GM19455 (cell line): ENCODE results near the gene LRMDA.

ENCODE experiments used
- ATAC-seq: cut with Tn5 transposase; IDR thresholded peaks from one replicate; pipeline ENCODE4 v1.9.1; 2021; ENCODE audit not compliant: unreplicated experiment

The LRMDA gene

DNA sequence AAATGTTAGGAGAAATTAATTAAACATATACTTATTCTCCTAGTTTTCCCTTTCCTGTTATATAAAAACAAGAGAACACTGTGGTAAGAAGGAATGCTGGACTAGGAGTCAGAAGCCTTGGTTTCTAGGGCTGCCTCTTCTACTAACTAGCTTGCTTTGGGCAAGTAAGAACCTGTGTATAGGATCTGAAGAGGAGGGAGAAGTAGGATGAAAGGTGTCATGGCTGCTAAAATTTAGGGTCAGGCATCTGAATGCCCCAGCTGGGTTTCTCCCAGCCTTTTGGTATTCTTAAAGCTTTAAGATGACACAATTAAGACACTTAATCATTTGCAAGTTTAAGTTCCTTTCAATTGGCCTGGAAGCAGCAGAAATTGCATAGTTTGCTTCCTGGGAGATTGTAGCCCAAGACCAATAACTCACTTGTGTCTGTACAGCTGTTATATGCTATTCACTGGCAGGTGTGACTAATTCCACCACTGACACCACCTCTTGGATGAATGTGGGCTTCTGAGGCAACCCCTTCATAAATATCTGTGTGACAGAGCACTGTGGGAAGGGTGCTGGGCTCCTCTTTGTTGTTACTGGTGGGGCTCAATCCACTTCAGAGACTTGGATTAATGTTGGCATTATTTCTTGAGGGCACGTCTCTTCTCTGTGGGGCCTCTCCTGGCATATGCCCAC is 137.2 kb downstream of the LRMDA start:
- no peak for ATAC-seq

DNA sequence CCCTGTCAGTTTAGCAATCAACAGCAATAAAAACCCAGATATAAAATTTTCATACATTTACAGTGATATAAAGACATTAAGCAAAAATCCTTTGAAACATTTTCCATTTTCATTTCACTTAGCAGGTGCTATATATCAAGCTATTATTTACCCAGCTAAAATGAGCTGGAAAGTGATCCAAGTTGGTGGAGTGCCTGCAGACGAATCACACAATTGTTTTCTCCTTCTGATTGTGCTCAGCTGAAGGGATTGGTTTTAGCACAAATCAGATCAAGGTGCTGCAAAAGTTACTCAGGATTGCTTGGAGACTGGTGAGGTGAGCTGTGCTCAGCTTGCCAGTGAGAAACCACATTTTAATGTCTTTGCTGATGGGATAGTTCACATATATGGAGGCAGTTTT is 138.1 kb downstream of the LRMDA start:
- ATAC-seq, result no peak

GRCh38 chr10:75572478-75572877 is 141.1 kb downstream of the LRMDA start:
- ATAC-seq, result no peak

- no peak for ATAC-seq
These were observed 144.5 kb downstream of the LRMDA start for GRCh38 chr10:75575940-75576339.

DNA sequence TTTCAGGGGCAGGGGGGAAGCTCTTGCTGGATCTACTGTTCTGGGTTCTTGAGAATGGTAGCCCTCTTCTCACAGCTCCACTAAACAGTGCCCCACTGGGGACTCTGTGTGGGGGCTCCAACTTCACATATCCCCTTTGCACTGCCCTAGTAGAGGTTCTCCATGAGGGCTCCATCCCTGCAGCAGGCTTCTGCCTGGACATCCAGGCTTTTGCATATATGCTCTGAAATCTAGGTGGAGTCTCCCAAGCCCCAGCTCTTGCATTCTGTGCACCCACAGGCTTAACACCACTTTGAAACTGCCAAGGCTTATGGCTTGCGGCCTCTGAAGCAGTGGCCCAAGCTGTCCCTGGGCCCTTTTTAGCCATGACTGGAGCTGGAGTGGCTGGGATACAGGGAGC is 150.7 kb downstream of the LRMDA start:
- ATAC-seq, result no peak

GRCh38 chr10:75585294-75585693 is 153.9 kb downstream of the LRMDA start:
- ATAC-seq, result no peak

DNA sequence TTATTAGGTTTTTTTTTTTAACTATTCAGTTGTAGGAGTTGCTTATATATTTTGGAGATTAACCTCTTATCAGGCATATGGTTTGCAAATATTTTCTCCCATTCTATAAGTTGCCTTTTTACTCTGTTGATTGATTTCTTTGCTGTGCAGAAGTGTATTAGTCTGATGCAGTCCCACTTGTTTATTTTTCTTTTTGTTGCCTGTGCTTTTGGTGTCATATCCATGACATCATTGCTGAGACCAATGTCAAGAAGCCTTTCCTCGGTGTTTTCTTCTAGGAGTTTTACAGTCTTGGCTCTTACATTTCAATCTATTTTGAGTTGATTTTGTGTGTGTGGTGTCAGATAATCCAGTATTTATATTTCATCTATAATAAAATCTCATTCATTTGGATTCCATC is 155.4 kb downstream of the LRMDA start:
- no peak for ATAC-seq

DNA sequence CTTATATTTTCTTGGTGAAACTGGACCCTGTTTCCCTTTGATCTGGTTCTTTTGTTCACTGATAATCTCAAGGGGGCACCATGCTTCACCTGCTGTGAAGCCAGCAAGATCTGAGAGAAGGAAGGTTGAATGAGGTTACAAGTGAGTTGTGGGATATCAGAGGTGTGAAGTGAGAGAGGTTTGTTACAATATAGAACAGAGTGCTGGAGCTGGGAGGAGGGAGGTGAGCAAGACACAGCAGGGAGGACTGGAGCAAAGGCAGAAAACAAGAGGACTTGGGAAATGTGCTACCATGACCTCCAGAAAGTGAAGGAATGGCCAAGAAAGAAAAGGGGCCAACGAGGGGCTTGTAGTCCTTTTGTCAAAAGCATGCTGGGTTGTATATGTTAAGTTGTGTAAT is 156.6 kb downstream of the LRMDA start:
- no peak for ATAC-seq

DNA sequence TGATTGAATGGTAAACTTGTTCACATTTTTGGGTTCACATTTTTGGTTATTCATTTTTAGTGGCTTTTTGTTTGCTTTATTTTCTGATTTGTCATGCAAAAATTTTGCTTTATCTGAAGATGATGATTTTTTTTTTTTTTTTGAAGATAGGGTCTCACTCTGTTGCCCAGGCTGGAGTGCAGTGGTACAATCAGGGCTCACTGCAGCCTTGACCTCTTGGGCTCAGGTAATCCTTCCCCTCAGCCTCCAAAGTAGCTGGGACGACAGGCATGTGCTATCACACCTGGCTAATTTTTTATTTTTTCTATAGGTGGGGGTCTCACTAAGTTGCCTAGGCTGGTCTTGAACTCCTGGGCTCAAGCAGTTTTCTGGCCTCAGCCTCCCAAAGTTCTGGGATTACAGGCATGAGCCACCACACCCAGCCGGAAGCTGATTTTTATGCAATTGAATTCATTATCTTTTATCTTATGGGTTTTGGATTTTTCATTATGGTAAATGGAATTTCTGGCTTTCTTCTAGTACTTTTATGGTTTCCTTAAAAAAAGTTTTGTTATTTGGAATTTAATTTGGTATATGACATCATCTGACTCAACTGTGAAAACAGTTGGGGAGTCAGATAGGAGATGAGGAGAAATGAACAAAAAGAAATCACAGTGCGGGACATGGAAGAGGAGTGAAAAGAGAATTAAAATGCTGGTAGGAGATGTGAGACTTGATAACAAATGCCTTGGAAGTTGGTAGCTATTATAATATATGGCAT is 158.7 kb downstream of the LRMDA start:
- no peak for ATAC-seq

- no peak for ATAC-seq
These were observed 160.8 kb downstream of the LRMDA start for GRCh38 chr10:75592151-75592787.

GRCh38 chr10:75592791-75593643 is 161.6 kb downstream of the LRMDA start:
- ATAC-seq, result no peak

GRCh38 chr10:75593692-75594556 is 162.5 kb downstream of the LRMDA start:
- ATAC-seq, result no peak

GRCh38 chr10:75596930-75597620 is 165.7 kb downstream of the LRMDA start:
- no peak for ATAC-seq

- no peak for ATAC-seq
These were observed 166.5 kb downstream of the LRMDA start for GRCh38 chr10:75597773-75598440.

- no peak for ATAC-seq
These were observed 167.6 kb downstream of the LRMDA start for GRCh38 chr10:75598998-75599397.

GRCh38 chr10:75599875-75600648 is 168.6 kb downstream of the LRMDA start:
- ATAC-seq, result no peak

GRCh38 chr10:75600833-75601232 is 169.4 kb downstream of the LRMDA start:
- ATAC-seq, result no peak

DNA sequence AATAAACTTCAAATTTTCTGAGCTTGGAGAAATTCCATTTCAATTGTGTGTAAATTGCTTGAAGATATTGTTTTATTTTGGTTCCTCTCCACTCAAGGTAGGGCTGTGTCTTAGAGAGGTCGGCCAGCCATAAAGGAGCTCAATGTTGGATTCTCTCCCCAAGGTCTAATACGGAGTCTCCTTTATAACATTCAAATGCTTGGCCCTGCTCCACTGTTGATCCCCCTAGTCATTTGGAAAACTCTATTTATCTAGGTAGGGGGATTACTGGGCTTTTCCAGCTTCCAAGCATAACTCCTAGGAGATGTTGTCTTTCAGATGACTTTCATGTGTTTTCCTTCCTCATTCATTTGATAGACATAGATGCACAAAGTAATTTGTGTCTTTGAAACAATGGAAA is 170.9 kb downstream of the LRMDA start:
- ATAC-seq, result no peak
